Tibial artery (tissue), 4 donors: ENCODE data around the gene TRAPPC3L.

Experiments used
- DNase-seq, 2 donors: peaks; one replicate each; pipeline ENCODE4 v3.0.0-alpha.2; 2019
- H3K27ac ChIP-seq, 2 donors: fragments of 200-600 bp; sonication (generic) in 1 of 2; 1 replicate in 1 of 2; 2 replicates in 1 of 2; pipeline ENCODE4 v1.5.1; 2018 to 2019; ENCODE audit warnings: mild to moderate bottlenecking in 1 of 2
- H3K27me3 ChIP-seq, 2 donors: fragments of 200-600 bp; sonication (generic) in 1 of 2; one replicate each; pipeline versions ENCODE4 v1.5.1 to v1.6.0; 2016 to 2019
- H3K36me3 ChIP-seq, 3 donors: fragments of 200-600 bp; sonication (generic) in 2 of 3; one replicate each; pipeline ENCODE4 v1.5.1; 2016 to 2019; ENCODE audit warnings: mild to moderate bottlenecking in 2 of 3
- H3K4me1 ChIP-seq, 4 donors: fragments of 200-600 bp; sonication (generic) in 2 of 4; 1 replicate in 3 of 4; 2 replicates in 1 of 4; pipeline ENCODE4 v1.5.1; 2016 to 2019
- H3K4me3 ChIP-seq, 2 donors: fragments of 200-600 bp; sonication (generic) in 1 of 2; 1 replicate in 1 of 2; 2 replicates in 1 of 2; pipeline ENCODE4 v1.5.1; 2018 to 2019; ENCODE audit warnings: mild to moderate bottlenecking in 2 of 2
- H3K9me3 ChIP-seq, 3 donors: fragments of 200-600 bp; sonication (generic) in 1 of 3; one replicate each; pipeline ENCODE4 v1.5.1; 2016 to 2019
- intact Hi-C: fragments of 100-400 bp; cut with DNase I; formaldehyde crosslinking; loops from one replicate; pipeline ENCODE4 v1.15.0; 2023; ENCODE audit warnings: low total_unique reads
- TF ChIP-seq, protein P1 (sequence below), 2 experiments: fragments of 200-600 bp in 1 of 2; fragments of 450-650 bp in 1 of 2; IDR thresholded peaks; one replicate each; pipeline ENCODE4 v1.5.1; 2017 to 2019; ENCODE audit warnings: antibody characterized with exemption in 2 of 2, mild to moderate bottlenecking in 1 of 2, moderate library complexity in 1 of 2

TRAPPC3L gene

DNA sequence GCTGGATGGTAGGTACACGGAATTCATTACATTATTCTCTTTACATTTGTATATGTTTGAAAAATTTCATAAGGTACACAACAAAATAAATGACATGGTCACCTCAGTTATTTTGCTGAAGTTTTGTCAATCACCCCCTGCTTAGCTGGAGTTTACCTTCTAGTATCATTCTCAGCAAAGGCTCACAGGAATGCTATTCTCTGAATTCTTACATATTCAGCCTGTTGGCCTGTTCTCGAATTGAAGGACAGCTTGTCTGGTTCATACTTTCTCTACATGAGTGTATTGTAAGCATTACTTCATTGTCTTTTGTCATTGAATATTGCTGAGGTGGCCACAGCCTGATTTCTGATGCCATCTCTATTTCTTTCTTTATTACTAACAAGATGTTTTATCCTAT, 21.2 kb downstream of the TRAPPC3L start:
- no peaks in the 10 kb centered on the region for H3K9me3 ChIP-seq
- intact Hi-C loops: no loop called here

GRCh38 chr6:116522896-116523295, 22.6 kb downstream of the TRAPPC3L start:
- no peak for DNase-seq
- Histone ChIP-seq H3K27me3 (no peaks in the 10 kb centered on the region), H3K4me1 (peaks cover 0 to 4% (median 0%) of the 10 kb centered on the region in 4 donors), H3K9me3 (no peaks in the 10 kb centered on the region), H3K27ac (no peak overlapping the region), H3K4me3 (no peak overlapping the region), H3K36me3 (peaks cover 0 to under 1% (median 0%) of the 10 kb centered on the region in 3 donors)
- TF ChIP-seq, protein P1, sequence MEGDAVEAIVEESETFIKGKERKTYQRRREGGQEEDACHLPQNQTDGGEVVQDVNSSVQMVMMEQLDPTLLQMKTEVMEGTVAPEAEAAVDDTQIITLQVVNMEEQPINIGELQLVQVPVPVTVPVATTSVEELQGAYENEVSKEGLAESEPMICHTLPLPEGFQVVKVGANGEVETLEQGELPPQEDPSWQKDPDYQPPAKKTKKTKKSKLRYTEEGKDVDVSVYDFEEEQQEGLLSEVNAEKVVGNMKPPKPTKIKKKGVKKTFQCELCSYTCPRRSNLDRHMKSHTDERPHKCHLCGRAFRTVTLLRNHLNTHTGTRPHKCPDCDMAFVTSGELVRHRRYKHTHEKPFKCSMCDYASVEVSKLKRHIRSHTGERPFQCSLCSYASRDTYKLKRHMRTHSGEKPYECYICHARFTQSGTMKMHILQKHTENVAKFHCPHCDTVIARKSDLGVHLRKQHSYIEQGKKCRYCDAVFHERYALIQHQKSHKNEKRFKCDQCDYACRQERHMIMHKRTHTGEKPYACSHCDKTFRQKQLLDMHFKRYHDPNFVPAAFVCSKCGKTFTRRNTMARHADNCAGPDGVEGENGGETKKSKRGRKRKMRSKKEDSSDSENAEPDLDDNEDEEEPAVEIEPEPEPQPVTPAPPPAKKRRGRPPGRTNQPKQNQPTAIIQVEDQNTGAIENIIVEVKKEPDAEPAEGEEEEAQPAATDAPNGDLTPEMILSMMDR (IDR thresholded peaks at IDR 0.05): no peak
- intact Hi-C loops: no loop called here

More for the DNA sequence above, 21.2 kb downstream of the TRAPPC3L start:
- Histone ChIP-seq H3K36me3 (no peaks in the 10 kb centered on the region), H3K27me3 (no peaks in the 10 kb centered on the region), H3K4me1 (peaks cover 0 to 7% (median 0%) of the 10 kb centered on the region in 4 donors), H3K4me3 (no peak overlapping the region), H3K27ac (no peak overlapping the region)
- DNase-seq: no peak
- TF ChIP-seq, protein P1 (IDR thresholded peaks at IDR 0.05): no peak

DNA sequence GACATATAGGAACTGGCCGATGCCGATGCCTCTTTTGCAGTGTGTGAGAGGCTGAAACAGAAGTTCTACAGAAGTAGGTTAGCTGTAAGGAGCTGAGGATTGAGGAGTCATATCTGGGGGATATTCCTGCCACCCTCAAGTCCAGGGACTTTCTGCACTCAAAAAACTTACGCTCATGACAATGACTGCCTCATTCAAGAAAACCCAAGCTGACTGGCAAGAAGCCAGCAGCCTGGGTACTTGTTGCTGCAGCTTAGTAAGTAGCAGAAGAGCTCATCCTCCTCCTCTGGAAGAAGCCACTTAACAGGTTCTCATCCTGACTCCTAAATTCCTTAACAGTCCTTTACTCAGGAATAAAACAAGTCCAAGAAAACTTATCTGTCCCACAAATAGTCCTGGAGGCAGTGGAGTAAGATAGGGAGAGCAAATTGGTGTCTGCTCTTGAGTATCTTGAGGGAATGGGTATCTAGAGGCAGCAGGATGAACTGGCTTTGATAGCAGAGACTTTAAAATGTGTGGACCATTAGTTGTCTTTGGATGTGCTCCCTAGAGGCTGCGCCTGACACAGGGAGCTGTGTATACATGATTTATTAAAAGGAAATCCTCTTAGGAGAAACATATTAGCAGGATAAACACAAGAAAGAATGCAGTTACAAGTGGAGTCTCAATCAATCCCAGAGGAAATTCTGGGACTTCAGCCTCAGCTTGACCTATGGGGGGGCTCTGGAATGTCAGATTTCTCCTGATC, 26.7 kb downstream of the TRAPPC3L start:
- Histone ChIP-seq H3K27ac (no peak overlapping the region), H3K36me3 (peaks cover 7 to 23% (median 11%) of the 10 kb centered on the region in 3 donors), H3K4me3 (no peak overlapping the region), H3K27me3 (no peaks in the 10 kb centered on the region), H3K9me3 (no peaks in the 10 kb centered on the region), H3K4me1 (peaks cover 0 to 23% (median 2%) of the 10 kb centered on the region in 4 donors)
- TF ChIP-seq, protein P1 (IDR thresholded peaks at IDR 0.05): no peak
- intact Hi-C loops: loop anchor here (10.0 kb wide), 1 partner anchor 144 kb away; the partner anchor contains the start of gene DSE
- DNase-seq: no peak

GRCh38 chr6:116515141-116515540, 30.3 kb downstream of the TRAPPC3L start:
- Histone ChIP-seq H3K36me3 (peaks cover 7 to 23% (median 11%) of the 10 kb centered on the region in 3 donors), H3K4me1 (peaks cover 0 to 33% (median 6%) of the 10 kb centered on the region in 4 donors), H3K9me3 (no peaks in the 10 kb centered on the region), H3K27ac (no peak overlapping the region), H3K4me3 (no peak overlapping the region), H3K27me3 (no peaks in the 10 kb centered on the region)
- DNase-seq: no peak
- TF ChIP-seq, protein P1 (IDR thresholded peaks at IDR 0.05): no peak
- intact Hi-C loops: loop anchor here (10.0 kb wide), 1 partner anchor 140 kb away; the partner anchor contains the start of gene DSE

GRCh38 chr6:116514111-116514510, 31.4 kb downstream of the TRAPPC3L start:
- Histone ChIP-seq H3K27ac (peak overlapping the region in 1 of 2 donors; percentile 92), H3K27me3 (no peaks in the 10 kb centered on the region), H3K36me3 (peaks cover 7 to 23% (median 11%) of the 10 kb centered on the region in 3 donors), H3K9me3 (no peaks in the 10 kb centered on the region), H3K4me3 (peak overlapping the region; percentile 55 to 63), H3K4me1 (peaks cover 0 to 33% (median 6%) of the 10 kb centered on the region in 4 donors)
- intact Hi-C loops: loop anchor here (10.0 kb wide), 1 partner anchor 139 kb away; the partner anchor contains the start of gene DSE
- no peak for DNase-seq
- TF ChIP-seq, protein P1 (IDR thresholded peaks at IDR 0.05): no peak
